H9 (cell line): ENCODE data around the gene ILDR2. TPM values are rescaled to one million over a fixed set of nuclear protein-coding genes. Genes with fewer than 3 reads are reported as not detected.

Experiments
- DNase-seq: peaks from one replicate; pipeline ENCODE4 v3.0.0-alpha.2; 2017
- H2AFZ ChIP-seq: one replicate; pipeline ENCODE4 v1.6.1; 2013; ENCODE audit warnings: mild to moderate bottlenecking, low read length, control low read depth, moderate library complexity
- H2AK5ac ChIP-seq: 2 replicates; pipeline ENCODE4 v1.6.1; 2013; ENCODE audit warnings: low read length, control low read depth, mixed read lengths; ENCODE audit not compliant: insufficient read length
- H2BK120ac ChIP-seq: one replicate; pipeline ENCODE4 v1.6.1; 2013; ENCODE audit warnings: low read depth, mild to moderate bottlenecking, low read length, control low read depth, inconsistent platforms; ENCODE audit not compliant: poor library complexity, severe bottlenecking
- H2BK12ac ChIP-seq: 2 replicates; pipeline ENCODE4 v1.6.1; 2013; ENCODE audit warnings: low read length, control low read depth, mixed read lengths, low read depth; ENCODE audit not compliant: insufficient read length
- H2BK15ac ChIP-seq: 2 replicates; pipeline ENCODE4 v1.6.1; 2013; ENCODE audit warnings: low read depth, low read length, control low read depth
- H2BK20ac ChIP-seq: one replicate; pipeline ENCODE4 v1.6.1; 2013; ENCODE audit warnings: low read depth, mild to moderate bottlenecking, low read length, control low read depth, inconsistent platforms; ENCODE audit not compliant: poor library complexity, severe bottlenecking
- H2BK5ac ChIP-seq: 2 replicates; pipeline ENCODE4 v1.6.1; 2013; ENCODE audit warnings: low read length, control low read depth, mixed read lengths; ENCODE audit not compliant: insufficient read length
- H3K14ac ChIP-seq: 2 replicates; pipeline ENCODE4 v1.6.1; 2013; ENCODE audit warnings: low read length, control low read depth; ENCODE audit not compliant: insufficient read depth
- H3K18ac ChIP-seq: 2 replicates; pipeline ENCODE4 v1.6.1; 2013; ENCODE audit warnings: low read depth, mild to moderate bottlenecking, mixed read lengths, low read length, control low read depth; ENCODE audit not compliant: insufficient read length
- H3K23ac ChIP-seq: 2 replicates; pipeline ENCODE4 v1.6.1; 2013; ENCODE audit warnings: low read length, control low read depth, mixed read lengths, low read depth; ENCODE audit not compliant: insufficient read length
- H3K23me2 ChIP-seq: 2 replicates; pipeline ENCODE4 v1.6.1; 2013; ENCODE audit warnings: low read depth, mild to moderate bottlenecking, mixed read lengths, low read length, control low read depth; ENCODE audit not compliant: insufficient read length, poor library complexity, severe bottlenecking
- H3K27ac ChIP-seq: 2 replicates; pipeline ENCODE4 v1.5.1; 2013; ENCODE audit warnings: low read length, control low read depth, mixed read lengths, low read depth; ENCODE audit not compliant: insufficient read length
- H3K27me3 ChIP-seq: 2 replicates; pipeline ENCODE4 v1.6.1; 2013; ENCODE audit warnings: low read length, control low read depth, inconsistent platforms; ENCODE audit not compliant: insufficient read depth
- H3K4ac ChIP-seq: 2 replicates; pipeline ENCODE4 v1.6.1; 2013; ENCODE audit warnings: low read depth, mild to moderate bottlenecking, control low read depth, inconsistent platforms, low read length, moderate library complexity
- H3K4me1 ChIP-seq: 2 replicates; pipeline ENCODE4 v1.6.1; 2013; ENCODE audit warnings: low read length, control low read depth, inconsistent platforms; ENCODE audit not compliant: insufficient read depth
- H3K4me2 ChIP-seq: 2 replicates; pipeline ENCODE4 v1.6.1; 2013; ENCODE audit warnings: low read length, control low read depth, mixed read lengths; ENCODE audit not compliant: insufficient read length, insufficient read depth
- H3K56ac ChIP-seq: 2 replicates; pipeline ENCODE4 v1.6.1; 2013; ENCODE audit warnings: low read depth, mild to moderate bottlenecking, mixed read lengths, low read length, control low read depth; ENCODE audit not compliant: insufficient read length
- H3K79me1 ChIP-seq: 2 replicates; pipeline ENCODE4 v1.6.1; 2013; ENCODE audit warnings: low read depth, mild to moderate bottlenecking, moderate library complexity, low read length, control low read depth, inconsistent platforms; ENCODE audit not compliant: insufficient read depth, poor library complexity, severe bottlenecking
- H3K79me2 ChIP-seq: 2 replicates; pipeline ENCODE4 v1.6.1; 2013; ENCODE audit warnings: low read length, control low read depth, inconsistent platforms; ENCODE audit not compliant: insufficient read depth
- H3K9ac ChIP-seq: 2 replicates; pipeline ENCODE4 v1.6.1; 2013; ENCODE audit warnings: low read length, control low read depth, mixed read lengths; ENCODE audit not compliant: insufficient read length; ENCODE audit errors: extremely low read depth
- H3K9me3 ChIP-seq: one replicate; pipeline ENCODE4 v1.6.1; 2013; ENCODE audit warnings: low read depth, low read length, inconsistent platforms; ENCODE audit not compliant: control insufficient read depth
- H3T11ph ChIP-seq: one replicate; pipeline ENCODE4 v1.6.1; 2013; ENCODE audit warnings: mild to moderate bottlenecking, low read length, control low read depth, inconsistent platforms
- H4K20me1 ChIP-seq: one replicate; pipeline ENCODE4 v1.6.1; 2013; ENCODE audit not compliant: control insufficient read depth, insufficient read length, insufficient read depth
- H4K5ac ChIP-seq: 2 replicates; pipeline ENCODE4 v1.6.1; 2013; ENCODE audit warnings: low read depth, mild to moderate bottlenecking, mixed read lengths, low read length, control low read depth; ENCODE audit not compliant: insufficient read length
- H4K8ac ChIP-seq: replicated peaks from 2 replicates; pipeline ENCODE4 v1.6.1; 2013; ENCODE audit warnings: low read length, control low read depth, mixed read lengths, low read depth; ENCODE audit not compliant: insufficient read length
- H4K91ac ChIP-seq: 2 replicates; pipeline ENCODE4 v1.6.1; 2013; ENCODE audit warnings: low read depth, mild to moderate bottlenecking, moderate library complexity, mixed read lengths, low read length, control low read depth; ENCODE audit not compliant: insufficient read length
- H3K27ac Mint-ChIP-seq, 3 experiments: 2 replicates in 2 of 3; 3 replicates in 1 of 3; pipeline ENCODE4 v1.8.0; 2020 to 2021; ENCODE audit warnings: mixed read lengths in 3 of 3, mild to moderate bottlenecking in 1 of 3, moderate library complexity in 1 of 3
- H3K27me3 Mint-ChIP-seq: 2 replicates; pipeline ENCODE4 v1.8.0; 2021; ENCODE audit warnings: low read depth, mild to moderate bottlenecking, moderate library complexity, mixed read lengths
- H3K36me3 Mint-ChIP-seq, 3 experiments: 2 replicates in 2 of 3; 3 replicates in 1 of 3; pipeline ENCODE4 v1.8.0; 2020 to 2021; ENCODE audit warnings: low read depth in 3 of 3, mixed read lengths in 3 of 3; ENCODE audit not compliant: insufficient read depth in 1 of 3
- H3K4me1 Mint-ChIP-seq, 2 experiments: 2 replicates each; pipeline ENCODE4 v1.8.0; 2020; ENCODE audit warnings: mixed read lengths in 2 of 2
- H3K4me3 Mint-ChIP-seq, 2 experiments: 2 replicates in 1 of 2; 3 replicates in 1 of 2; pipeline ENCODE4 v1.8.0; 2020 to 2021; ENCODE audit warnings: mild to moderate bottlenecking in 2 of 2, mixed read lengths in 2 of 2, moderate library complexity in 1 of 2
- H3K9me3 Mint-ChIP-seq, 2 experiments: 2 replicates in 1 of 2; 3 replicates in 1 of 2; pipeline ENCODE4 v1.8.0; 2020; ENCODE audit warnings: mild to moderate bottlenecking in 2 of 2, mixed read lengths in 2 of 2, moderate library complexity in 1 of 2
- WGBS: extraction: QIAGEN DNeasy Blood & Tissue Kit; methylation state at CpG from one replicate; pipeline ENCODE4 v1.1.7; 2013; ENCODE audit warnings: missing lambda C conversion rate, low lambda C conversion rate, mixed read lengths; ENCODE audit not compliant: insufficient read length; ENCODE audit errors: extremely low coverage; 5-methylcytosine and 5-hydroxymethylcytosine counted together
- total RNA-seq: library from RNA; stranded (reverse); gene quantifications from 2 replicates; pipeline ENCODE4 v1.2.1, GENCODE V29; 2021
- TF ChIP-seq, protein P1 (sequence below): fragments of 200-600 bp; sonication (generic); conservative IDR thresholded peaks from 3 replicates; pipeline ENCODE4 v1.8.0; 2021; ENCODE audit warnings: antibody characterized with exemption, mild to moderate bottlenecking

Gene ILDR2
- total RNA-seq, 1 experiment from 2014 or later, result 1.1 TPM

DNA sequence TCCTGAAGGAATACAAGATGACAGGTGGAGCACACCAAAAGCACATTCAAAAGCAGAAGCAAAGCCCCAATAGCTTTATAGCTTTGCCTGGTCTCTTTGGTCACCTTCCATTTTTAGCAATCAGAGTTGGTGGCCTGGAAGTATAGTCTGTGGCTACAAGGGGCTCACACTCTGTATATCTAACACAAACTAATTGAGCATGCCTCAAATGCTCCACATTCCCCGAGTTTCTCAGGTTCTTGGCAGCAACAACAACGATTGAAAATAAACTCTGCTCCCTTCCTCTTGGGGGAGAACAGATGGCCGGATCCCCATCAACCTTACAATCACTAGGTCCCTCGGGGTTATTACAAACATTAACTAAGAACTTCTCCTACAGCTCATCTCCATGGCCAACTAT, 74.4 kb downstream of the ILDR2 start:
- Histone ChIP-seq H3K27me3 (no peaks in the 10 kb centered on the region), H3T11ph (no peak overlapping the region), H3K14ac (no peak overlapping the region), H4K5ac (no peak overlapping the region), H4K91ac (no peak overlapping the region), H2BK120ac (no peak overlapping the region), H2BK20ac (no peak overlapping the region), H3K79me1 (no peaks in the 10 kb centered on the region), H3K4ac (no peak overlapping the region), H3K4me2 (no peak overlapping the region), H2BK5ac (no peak overlapping the region), H3K9me3 (no peaks in the 10 kb centered on the region), H3K27ac (no peak overlapping the region), H2BK15ac (no peak overlapping the region), H2AFZ (no peak overlapping the region), H2BK12ac (no peak overlapping the region), H3K23me2 (no peaks in the 10 kb centered on the region), H3K23ac (no peak overlapping the region), H3K4me1 (0 out of 2 replicates have a peak, but pooled peaks cover 3% of the 10 kb centered on the region), H4K20me1 (no peaks in the 10 kb centered on the region), H3K18ac (no peak overlapping the region), H3K9ac (no peak overlapping the region), H2AK5ac (no peak overlapping the region), H3K56ac (no peak overlapping the region), H3K79me2 (no peaks in the 10 kb centered on the region), H4K8ac (no peak overlapping the region)
- no peak overlapping the region for H3K27ac Mint-ChIP-seq
- H3K4me3 Mint-ChIP-seq, result no peak overlapping the region
- H3K36me3 Mint-ChIP-seq, result peaks cover 2 to 14% (median 9%) of the 10 kb centered on the region in 3 experiments; a peak in 6 of 7 replicates
- peaks cover 18 to 22% of the 10 kb centered on the region in 2 experiments for H3K9me3 Mint-ChIP-seq
- no CpG with 5 or more reads among the region's 4 CpGs for WGBS
- peaks cover 1% of the 10 kb centered on the region; the same call in 1 of the 2 replicates for H3K27me3 Mint-ChIP-seq
- TF ChIP-seq, protein P1, sequence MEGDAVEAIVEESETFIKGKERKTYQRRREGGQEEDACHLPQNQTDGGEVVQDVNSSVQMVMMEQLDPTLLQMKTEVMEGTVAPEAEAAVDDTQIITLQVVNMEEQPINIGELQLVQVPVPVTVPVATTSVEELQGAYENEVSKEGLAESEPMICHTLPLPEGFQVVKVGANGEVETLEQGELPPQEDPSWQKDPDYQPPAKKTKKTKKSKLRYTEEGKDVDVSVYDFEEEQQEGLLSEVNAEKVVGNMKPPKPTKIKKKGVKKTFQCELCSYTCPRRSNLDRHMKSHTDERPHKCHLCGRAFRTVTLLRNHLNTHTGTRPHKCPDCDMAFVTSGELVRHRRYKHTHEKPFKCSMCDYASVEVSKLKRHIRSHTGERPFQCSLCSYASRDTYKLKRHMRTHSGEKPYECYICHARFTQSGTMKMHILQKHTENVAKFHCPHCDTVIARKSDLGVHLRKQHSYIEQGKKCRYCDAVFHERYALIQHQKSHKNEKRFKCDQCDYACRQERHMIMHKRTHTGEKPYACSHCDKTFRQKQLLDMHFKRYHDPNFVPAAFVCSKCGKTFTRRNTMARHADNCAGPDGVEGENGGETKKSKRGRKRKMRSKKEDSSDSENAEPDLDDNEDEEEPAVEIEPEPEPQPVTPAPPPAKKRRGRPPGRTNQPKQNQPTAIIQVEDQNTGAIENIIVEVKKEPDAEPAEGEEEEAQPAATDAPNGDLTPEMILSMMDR, result no peak
- no peaks in the 10 kb centered on the region for H3K4me1 Mint-ChIP-seq
- no peak for DNase-seq
